B cell (primary cell): ENCODE measurements around the gene OST4. TPM values are rescaled to one million over a fixed set of nuclear protein-coding genes. Genes with fewer than 3 reads are reported as not detected.

Experiments used
- ATAC-seq: fragments of 200-7000 bp; cut with Tn5 transposase; one replicate; pipeline ENCODE4 v1.10.0; 2021; ENCODE audit warnings: low read depth, mild to moderate bottlenecking, moderate number of reproducible peaks, moderate library complexity
- CTCF ChIA-PET: fragments of 350-600 bp; sonication (Branson Sonifier 250); formaldehyde crosslinking; loops from one replicate; lab custom pipeline; 2021; ENCODE audit warnings: antibody characterized with exemption, inconsistent platforms; lab: Charles Lee
- POLR2A ChIA-PET: fragments of 350-600 bp; sonication (Branson Sonifier 250); formaldehyde crosslinking; loops from one replicate; lab custom pipeline; 2021; ENCODE audit warnings: antibody characterized with exemption; lab: Charles Lee
- DNase-seq: peaks from one replicate; pipeline ENCODE4 v3.0.0; 2013
- H2AFZ ChIP-seq: 2 replicates; pipeline ENCODE4 v1.6.1; 2012; ENCODE audit warnings: mild to moderate bottlenecking, low read depth, low read length; ENCODE audit not compliant: insufficient read depth, poor library complexity, severe bottlenecking
- H3K27ac ChIP-seq, 2 donors: 1 replicate in 1 of 2; 2 replicates in 1 of 2; pipeline ENCODE4 v1.5.1; 2012 to 2013; ENCODE audit warnings: low read length in 2 of 2, mild to moderate bottlenecking in 2 of 2, moderate library complexity in 1 of 2
- H3K27me3 ChIP-seq, 4 experiments: fragments of 200-600 bp in 1 of 4; sonication (generic) in 1 of 4; replicated peaks in 1 of 4; 1 replicate in 2 of 4; 2 replicates in 2 of 4; pipeline versions ENCODE4 v1.6.1 to v1.7.0; 2013 to 2016; ENCODE audit warnings: low read length in 3 of 4, mild to moderate bottlenecking in 2 of 4, mixed read lengths in 1 of 4, moderate library complexity in 1 of 4; ENCODE audit not compliant: insufficient read depth in 4 of 4, control insufficient read depth in 3 of 4; ENCODE audit errors: control extremely low read depth in 1 of 4
- H3K36me3 ChIP-seq, 2 experiments: replicated peaks in 1 of 2; 1 replicate in 1 of 2; 2 replicates in 1 of 2; pipeline versions ENCODE4 v1.6.1 to v1.7.1; 2013; ENCODE audit warnings: low read length in 1 of 2; ENCODE audit not compliant: insufficient read depth in 2 of 2, control insufficient read depth in 1 of 2; ENCODE audit errors: control extremely low read depth in 1 of 2, extremely low read depth in 1 of 2
- H3K4me1 ChIP-seq, 2 donors: fragments of 200-600 bp in 1 of 2; sonication (generic) in 1 of 2; 1 replicate in 1 of 2; 2 replicates in 1 of 2; pipeline versions ENCODE4 v1.5.1 to v1.6.1; 2013 to 2017; ENCODE audit warnings: low read length in 2 of 2; ENCODE audit not compliant: control insufficient read depth in 2 of 2, insufficient read depth in 2 of 2
- H3K4me2 ChIP-seq: replicated peaks from 2 replicates; pipeline ENCODE3; 2012; ENCODE audit warnings: mild to moderate bottlenecking, low read depth, low read length; ENCODE audit not compliant: poor library complexity, severe bottlenecking
- H3K4me3 ChIP-seq, 5 experiments: fragments of 200-600 bp in 1 of 5; sonication (generic) in 1 of 5; 1 replicate in 3 of 5; 2 replicates in 2 of 5; pipeline versions ENCODE4 v1.5.1 to v1.7.0; 2011 to 2016; ENCODE audit warnings: low read length in 4 of 5, mild to moderate bottlenecking in 4 of 5, low read depth in 2 of 5, control low read depth in 1 of 5, moderate library complexity in 1 of 5; ENCODE audit not compliant: insufficient read depth in 1 of 5; ENCODE audit errors: control extremely low read depth in 1 of 5, extremely low read depth in 1 of 5
- H3K79me2 ChIP-seq: fragments of 200-600 bp; sonication (generic); one replicate; pipeline ENCODE4 v1.6.0; 2016; ENCODE audit warnings: low read length; ENCODE audit not compliant: control insufficient read depth, insufficient read depth
- H3K9ac ChIP-seq: fragments of 200-600 bp; sonication (generic); 2 replicates; pipeline ENCODE4 v1.6.1; 2017; ENCODE audit warnings: mild to moderate bottlenecking, low read length, moderate library complexity
- H3K9me3 ChIP-seq, 3 donors: one replicate each; pipeline versions ENCODE4 v1.6.1 to v1.7.1; 2013; ENCODE audit warnings: low read length in 2 of 3; ENCODE audit not compliant: control insufficient read depth in 2 of 3, insufficient read depth in 1 of 3; ENCODE audit errors: control extremely low read depth in 1 of 3
- H4K20me1 ChIP-seq: 2 replicates; pipeline ENCODE4 v1.6.0; 2012; ENCODE audit warnings: mild to moderate bottlenecking, low read length; ENCODE audit not compliant: insufficient read depth, control insufficient read depth, poor library complexity, severe bottlenecking
- H3K27ac Mint-ChIP-seq: one replicate; pipeline ENCODE4 v1.8.0; 2021; ENCODE audit warnings: mixed read lengths
- H3K27me3 Mint-ChIP-seq: one replicate; pipeline ENCODE4 v1.8.0; 2021; ENCODE audit warnings: mixed read lengths
- H3K4me1 Mint-ChIP-seq: one replicate; pipeline ENCODE4 v1.8.0; 2021; ENCODE audit warnings: mixed read lengths
- H3K4me3 Mint-ChIP-seq: one replicate; pipeline ENCODE4 v1.8.0; 2021; ENCODE audit warnings: mixed read lengths
- H3K9me3 Mint-ChIP-seq: one replicate; pipeline ENCODE4 v1.8.0; 2022; ENCODE audit warnings: mixed read lengths; ENCODE audit not compliant: insufficient read depth
- EZH2 ChIP-seq: IDR thresholded peaks from 2 replicates; pipeline ENCODE4 v1.6.1; 2012; ENCODE audit warnings: borderline replicate concordance, low read depth, mild to moderate bottlenecking, moderate library complexity, low read length; ENCODE audit not compliant: insufficient read depth, poor library complexity, severe bottlenecking
- WGBS: methylation state at CpG from one replicate; pipeline ENCODE4 v1.1.5; 2013; ENCODE audit warnings: missing lambda C conversion rate; ENCODE audit not compliant: insufficient coverage; 5-methylcytosine and 5-hydroxymethylcytosine counted together
- intact Hi-C: fragments of 100-400 bp; cut with micrococcal nuclease; formaldehyde crosslinking; loops from one replicate; pipeline ENCODE4 v1.10.0; 2022
- polyA plus RNA-seq: library from polyadenylated mRNA; depleted of rRNA; stranded (reverse); fragments of >200 nt; gene quantifications from 2 replicates; pipeline ENCODE4 v1.2.3, GENCODE V29; 2012
- total RNA-seq, 2 donors: library from RNA; stranded (reverse); fragments of 120-200 nt in 1 of 2; gene quantifications; 1 replicate in 1 of 2; 2 replicates in 1 of 2; pipeline versions ENCODE4 v1.2.3 to v1.2.4, GENCODE V29; 2013 to 2022
- TF ChIP-seq, protein P1 (sequence below): fragments of 200-600 bp; IDR thresholded peaks from one replicate; pipeline ENCODE4 v1.8.0; 2022; ENCODE audit warnings: antibody characterized with exemption, mild to moderate bottlenecking

Gene OST4
- total and polyA plus RNA-seq, 2 donors (not counting 1 experiment from before 2014, with no cell fraction given), result 195 to 257 TPM

DNA sequence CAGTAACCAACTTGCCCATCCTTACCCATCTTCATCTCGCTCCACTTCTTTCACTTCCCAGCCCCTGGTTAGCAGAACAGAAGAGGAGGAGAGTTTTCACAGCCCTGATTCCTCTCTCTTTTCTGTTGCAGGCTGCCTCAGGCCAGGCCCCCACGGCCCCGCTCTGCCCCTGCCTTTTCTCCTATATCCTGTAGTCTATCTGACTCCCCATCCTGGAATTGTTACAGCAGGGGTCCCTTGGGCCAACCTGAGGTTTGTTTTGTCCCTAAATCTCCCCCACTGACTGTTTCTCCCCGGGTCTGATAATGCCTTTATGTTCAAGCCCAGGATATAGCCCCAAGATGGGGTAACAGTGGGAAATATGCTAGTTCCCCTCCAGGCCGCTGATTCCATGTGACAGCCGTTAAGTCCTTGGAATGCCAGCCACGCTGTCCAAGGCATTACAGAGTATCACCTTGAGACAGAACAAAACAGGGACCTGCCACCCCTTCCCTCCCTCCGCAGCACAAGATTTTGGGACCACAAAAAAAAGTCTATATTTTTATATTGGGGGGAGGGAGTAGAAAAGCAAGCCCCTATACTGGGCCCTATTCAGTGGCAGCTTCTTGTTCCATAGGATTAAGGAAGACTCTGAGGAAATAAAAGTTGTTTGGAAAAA is 1.4 kb downstream of the OST4 start:
- Mint-ChIP-seq H3K9me3 (no peaks in the 10 kb centered on the region), H3K27ac (peak overlapping the region; percentile 95), H3K27me3 (no peaks in the 10 kb centered on the region), H3K4me1 (peaks cover 53% of the 10 kb centered on the region), H3K4me3 (peak overlapping the region; percentile 99)
- H4K20me1 ChIP-seq, result peaks cover 17% of the 10 kb centered on the region
- DNase-seq (no peak), ATAC-seq (no peak)
- intact Hi-C loops, result loop anchor here (2.0 kb wide), 1 partner anchor 301 kb away; the partner anchor contains the start of genes EIF2B4 and SNX17
- peaks cover 39% of the 10 kb centered on the region for H3K79me2 ChIP-seq
- no peaks in the 10 kb centered on the region for H3K9me3 ChIP-seq
- peaks cover 6 to 35% of the 10 kb centered on the region in 2 experiments for H3K36me3 ChIP-seq
- H3K9ac ChIP-seq, result peak overlapping the region; percentile 83
- peak overlapping the region in 1 of 2 donors; percentile 87 for H3K27ac ChIP-seq
- CTCF ChIA-PET, result interaction anchor here (0.6 to 3.3 kb wide), 2 partner anchors 17 to 233 kb away, joined by 3 to 10 read pairs; partner anchors contain the start of gene KHK
- peak overlapping the region in 2 of 5 experiments; percentile 88 to 91 for H3K4me3 ChIP-seq
- POLR2A ChIA-PET, result interaction anchor here (3.4 kb wide), 1 partner anchor 20 kb away, joined by 48 read pairs; the partner anchor contains the start of gene AGBL5
- H2AFZ ChIP-seq, result no peak overlapping the region
- WGBS, result 89% methylated on average over 7 of the region's 8 CpGs
- H3K4me1 ChIP-seq, result peaks cover 26 to 34% of the 10 kb centered on the region in 2 donors
- TF ChIP-seq EZH2, result no peak
- TF ChIP-seq, protein P1, sequence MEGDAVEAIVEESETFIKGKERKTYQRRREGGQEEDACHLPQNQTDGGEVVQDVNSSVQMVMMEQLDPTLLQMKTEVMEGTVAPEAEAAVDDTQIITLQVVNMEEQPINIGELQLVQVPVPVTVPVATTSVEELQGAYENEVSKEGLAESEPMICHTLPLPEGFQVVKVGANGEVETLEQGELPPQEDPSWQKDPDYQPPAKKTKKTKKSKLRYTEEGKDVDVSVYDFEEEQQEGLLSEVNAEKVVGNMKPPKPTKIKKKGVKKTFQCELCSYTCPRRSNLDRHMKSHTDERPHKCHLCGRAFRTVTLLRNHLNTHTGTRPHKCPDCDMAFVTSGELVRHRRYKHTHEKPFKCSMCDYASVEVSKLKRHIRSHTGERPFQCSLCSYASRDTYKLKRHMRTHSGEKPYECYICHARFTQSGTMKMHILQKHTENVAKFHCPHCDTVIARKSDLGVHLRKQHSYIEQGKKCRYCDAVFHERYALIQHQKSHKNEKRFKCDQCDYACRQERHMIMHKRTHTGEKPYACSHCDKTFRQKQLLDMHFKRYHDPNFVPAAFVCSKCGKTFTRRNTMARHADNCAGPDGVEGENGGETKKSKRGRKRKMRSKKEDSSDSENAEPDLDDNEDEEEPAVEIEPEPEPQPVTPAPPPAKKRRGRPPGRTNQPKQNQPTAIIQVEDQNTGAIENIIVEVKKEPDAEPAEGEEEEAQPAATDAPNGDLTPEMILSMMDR, result no peak
- peak overlapping the region; percentile 90 for H3K4me2 ChIP-seq
- H3K27me3 ChIP-seq, result no peaks in the 10 kb centered on the region

DNA sequence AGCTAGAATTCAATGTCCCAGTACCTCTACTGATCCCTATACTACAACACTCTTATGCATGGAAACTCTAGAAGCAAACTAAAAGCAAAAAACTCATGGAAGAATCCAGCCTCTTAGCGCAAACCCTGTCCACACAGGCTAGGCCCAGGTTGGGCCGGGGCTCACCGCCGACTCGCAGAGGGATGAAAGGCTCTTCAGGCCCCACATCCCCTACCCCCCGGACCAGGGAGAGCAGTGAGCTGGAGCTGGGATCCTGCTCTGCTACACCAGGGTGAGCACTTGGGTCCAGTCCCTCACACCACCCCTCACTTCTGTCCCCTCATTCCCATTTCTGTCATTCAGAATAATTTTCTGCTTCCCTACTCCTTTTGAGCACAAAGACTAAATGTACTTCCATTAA is 2.0 kb downstream of the OST4 start:
- TF ChIP-seq, protein P1, result no peak
- TF ChIP-seq EZH2, result no peak
- H3K4me1 Mint-ChIP-seq, result peaks cover 48% of the 10 kb centered on the region

More for the DNA sequence above, 2.0 kb downstream of the OST4 start:
- Histone ChIP-seq H3K9ac (no peak overlapping the region), H3K4me3 (no peak overlapping the region), H2AFZ (no peak overlapping the region), H3K36me3 (peaks cover 6 to 35% of the 10 kb centered on the region in 2 experiments), H3K4me1 (peaks cover 20 to 28% of the 10 kb centered on the region in 2 donors), H3K4me2 (no peak overlapping the region), H3K9me3 (no peaks in the 10 kb centered on the region), H3K27ac (no peak overlapping the region), H3K79me2 (peaks cover 39% of the 10 kb centered on the region), H4K20me1 (peaks cover 17% of the 10 kb centered on the region), H3K27me3 (no peaks in the 10 kb centered on the region)
- Mint-ChIP-seq H3K27ac (peak overlapping the region; percentile 11), H3K9me3 (no peaks in the 10 kb centered on the region), H3K27me3 (no peaks in the 10 kb centered on the region), H3K4me3 (peak overlapping the region; percentile 47)
- 100% methylated on average over 6 of the region's 6 CpGs for WGBS
- DNase-seq (no peak), ATAC-seq (no peak)
- ChIA-PET POLR2A (no interaction called here), CTCF (no interaction called here)
- intact Hi-C loops, result no loop called here
